Measurements from ENCODE around the gene ZNF44.

DNA sequence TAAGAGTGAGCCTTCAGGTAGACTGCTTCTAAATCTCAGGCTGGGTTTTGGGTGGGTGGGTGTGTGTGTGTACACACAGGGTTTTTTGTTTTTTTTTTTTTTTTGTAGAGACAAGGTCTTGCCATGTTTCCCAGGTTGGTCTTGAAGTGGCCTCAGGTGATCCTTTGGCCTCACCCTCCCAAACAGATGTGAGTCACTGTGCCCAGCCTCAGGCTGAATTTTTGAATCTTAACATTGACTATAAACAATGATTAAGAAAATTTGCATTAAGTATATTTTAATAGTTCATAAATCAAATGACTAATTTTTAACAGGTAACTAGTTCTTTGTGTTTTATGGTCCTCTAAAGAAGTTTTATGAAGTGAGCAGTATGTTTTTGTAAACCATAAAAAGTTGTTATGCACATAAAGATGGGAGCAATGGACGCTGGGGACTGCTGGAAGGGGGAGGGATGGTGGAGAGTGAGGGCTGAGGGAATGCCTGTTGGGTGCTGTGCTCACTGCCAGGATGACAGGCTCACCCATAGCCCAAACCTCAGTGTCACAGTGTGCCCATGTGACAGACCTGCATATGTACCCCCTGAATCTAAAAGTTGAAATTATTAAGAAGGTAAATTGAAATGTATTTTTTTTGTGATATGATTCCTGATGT lies 71.6 kb downstream of the ZNF44 start:
- no peak for TF ChIP-seq CTCF (conservative IDR thresholded peaks at IDR 0.05)
- no peak for TF ChIP-seq ZFX (IDR thresholded peaks at IDR 0.05)

All from C4-2B (cell line).